Coronary artery (tissue), 2 donors: ENCODE measurements around the gene ASB13.

Source experiments
- DNase-seq: peaks from one replicate; pipeline ENCODE4 v3.0.0-alpha.2; 2017; ENCODE audit warnings: low spot score
- H3K27ac ChIP-seq, 2 donors: fragments of 200-600 bp; sonication (generic); one replicate each; pipeline ENCODE4 v1.5.1; 2016 to 2019
- H3K4me3 ChIP-seq: fragments of 200-600 bp; sonication (generic); 2 replicates; pipeline ENCODE4 v1.5.1; 2016; ENCODE audit warnings: mild to moderate bottlenecking, moderate library complexity
- CTCF ChIP-seq: fragments of 200-600 bp; sonication (generic); IDR thresholded peaks from one replicate; pipeline ENCODE4 v1.5.1; 2019; ENCODE audit warnings: antibody characterized with exemption

Gene ASB13

GRCh38 chr10:5666008-5666840 lies at the start of gene ASB13:
TSS of gene ASB13 (minus strand) at chr10:5666595. CDS start at chr10:5666551, 44 bp downstream.
- H3K4me3 ChIP-seq: peak within 1 kb of the TSS; percentile 99
- peak within 1 kb of the TSS; percentile 90 to 92 for H3K27ac ChIP-seq
- no peak for TF ChIP-seq CTCF
- DNase-seq: no peak

GRCh38 chr10:5711642-5712041 lies 45.2 kb upstream of the ASB13 start:
- no peak for TF ChIP-seq CTCF
- DNase-seq: no peak
- H3K4me3 ChIP-seq: no peak overlapping the region
- no peak overlapping the region for H3K27ac ChIP-seq

- TF ChIP-seq CTCF: no peak
- no peak overlapping the region for H3K4me3 ChIP-seq
- H3K27ac ChIP-seq: no peak overlapping the region
- no peak for DNase-seq
Observed at GRCh38 chr10:5710859-5711258, 44.5 kb upstream of the ASB13 start.

GRCh38 chr10:5709865-5710264 lies 43.5 kb upstream of the ASB13 start:
- no peak for DNase-seq
- no peak overlapping the region for H3K4me3 ChIP-seq
- no peak for TF ChIP-seq CTCF
- no peak overlapping the region for H3K27ac ChIP-seq

GRCh38 chr10:5708356-5708755 lies 42.0 kb upstream of the ASB13 start:
- Histone ChIP-seq H3K27ac (no peak overlapping the region), H3K4me3 (no peak overlapping the region)
- DNase-seq: no peak
- no peak for TF ChIP-seq CTCF

GRCh38 chr10:5698062-5698461 lies 31.7 kb upstream of the ASB13 start:
- H3K27ac ChIP-seq: no peak overlapping the region
- TF ChIP-seq CTCF: no peak

GRCh38 chr10:5697342-5697741 lies 30.9 kb upstream of the ASB13 start:
- DNase-seq: no peak
- no peak for TF ChIP-seq CTCF
- Histone ChIP-seq H3K4me3 (no peak overlapping the region), H3K27ac (no peak overlapping the region)

More at GRCh38 chr10:5698062-5698461, 31.7 kb upstream of the ASB13 start:
- DNase-seq: no peak
- H3K4me3 ChIP-seq: no peak overlapping the region
